Measurements from ENCODE around the gene KCTD21.

The KCTD21 gene

GRCh38 chr11:78138694-78139421, 49.6 kb downstream of the KCTD21 start:
- DNase-seq, result peak; percentile 30

GRCh38 chr11:78138291-78138690, 50.1 kb downstream of the KCTD21 start:
- DNase-seq, result peak; percentile 54

GRCh38 chr11:78132475-78132874, 56.0 kb downstream of the KCTD21 start:
- no peak for DNase-seq

DNA sequence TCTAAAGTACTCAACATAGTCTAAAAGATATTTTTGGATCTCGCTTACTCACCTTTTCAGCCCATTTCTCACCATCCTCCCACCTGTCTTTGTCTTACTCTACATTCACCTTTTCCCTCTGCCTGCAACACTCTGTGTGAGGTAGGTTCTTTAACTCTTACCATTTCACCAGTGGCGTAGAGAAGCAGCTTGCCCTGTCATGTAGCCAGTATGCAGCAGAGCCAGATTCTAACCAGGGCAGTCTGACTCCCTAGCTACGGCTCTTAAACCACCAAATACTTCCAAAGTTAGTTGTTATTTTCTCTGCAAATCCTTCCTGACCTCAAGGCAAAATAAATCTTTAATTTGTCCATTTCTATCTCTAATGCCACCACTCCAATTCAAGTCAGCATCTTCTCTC, 56.5 kb downstream of the KCTD21 start:
- peak; percentile 11 for DNase-seq

DNA sequence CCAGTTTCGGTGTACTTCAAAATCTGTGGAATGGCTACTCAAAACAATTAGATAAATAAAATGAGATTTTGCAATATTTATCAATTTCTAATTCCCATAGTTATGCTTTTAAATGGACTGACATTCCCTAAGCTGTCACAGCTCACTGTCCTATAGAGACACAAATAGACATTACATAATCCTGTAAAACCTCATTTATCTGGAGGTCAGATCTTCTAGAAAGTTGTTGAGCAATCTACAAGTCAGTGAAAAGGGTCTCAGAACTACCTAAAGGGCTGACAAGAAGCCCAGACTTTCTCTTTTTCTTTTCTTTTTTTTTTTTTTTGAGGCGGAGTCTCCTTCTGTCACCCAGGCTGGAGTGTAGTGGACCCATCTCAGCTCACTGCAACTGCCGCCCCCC, 61.0 kb downstream of the KCTD21 start:
- no peak for DNase-seq

All from fibroblast of skin of right quadriceps (primary cell).